ENCODE results near the gene FBXO47. TPM values are rescaled to one million over a fixed set of nuclear protein-coding genes. Genes with fewer than 3 reads are reported as not detected.

The FBXO47 gene, protein sequence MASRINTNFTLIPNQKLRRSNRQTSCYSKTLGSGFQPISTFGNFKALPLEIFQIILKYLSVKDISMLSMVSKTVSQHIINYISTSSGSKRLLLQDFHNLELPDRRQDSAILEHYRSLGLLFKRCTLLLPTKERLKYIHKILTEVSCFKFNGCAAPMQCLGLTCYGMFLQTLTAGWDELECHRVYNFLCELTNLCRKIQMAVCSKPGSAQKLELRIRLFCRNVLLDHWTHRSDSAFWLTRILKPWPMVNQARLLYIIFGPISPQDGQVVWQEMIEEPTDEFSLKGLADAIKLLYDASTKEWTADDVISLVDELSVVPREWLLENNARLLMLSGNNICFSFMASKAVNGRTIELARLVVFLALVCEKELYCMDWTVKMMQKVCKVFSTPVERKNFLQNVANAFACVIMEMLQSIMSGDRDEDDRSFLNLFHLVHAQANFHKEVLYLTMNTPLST
- total RNA-seq (2014; rRNA removed): not detected in 2 replicates
- Bru-seq, nascent RNA: not detected
- percentile 1 among the genes with signal in this experiment for BruChase-seq, experiment 1, labeled RNA remaining after a 6-hour chase
- percentile 1 among the genes with signal in this experiment for BruChase-seq, experiment 2, labeled RNA remaining after a 2-hour chase
- long read RNA-seq: 0 reads

DNA sequence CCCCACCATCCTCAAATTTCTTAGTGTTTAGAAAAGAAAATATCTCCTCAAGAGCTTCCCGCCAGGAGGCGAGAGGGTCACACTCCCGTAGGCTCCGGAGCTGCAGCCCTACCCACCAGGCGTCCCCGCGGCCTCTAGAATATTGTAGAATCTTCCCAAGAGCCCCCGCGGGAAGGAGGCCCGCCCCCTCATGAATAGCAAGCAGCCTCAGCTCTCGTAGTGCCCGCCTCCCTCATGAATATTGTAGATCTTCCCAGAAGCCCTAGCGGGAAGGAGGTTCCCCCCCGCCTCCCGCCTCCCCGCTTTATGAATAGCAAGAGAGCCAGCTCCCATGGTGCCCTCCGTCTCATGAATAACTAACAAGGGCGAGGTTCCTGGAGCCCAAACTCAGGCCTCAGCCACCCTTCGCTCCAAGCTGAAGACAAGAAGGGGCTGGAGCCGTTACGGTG lies at the start of gene FBXO47:
Gene FBXO47, minus strand, starts transcription at position 114 of the 449 bp plus-strand sequence. CDS start 4,378 bp downstream, outside the sequence.
- H3K9ac ChIP-seq (ENCODE audit: low read length): no peak within 1 kb of the TSS

DNA sequence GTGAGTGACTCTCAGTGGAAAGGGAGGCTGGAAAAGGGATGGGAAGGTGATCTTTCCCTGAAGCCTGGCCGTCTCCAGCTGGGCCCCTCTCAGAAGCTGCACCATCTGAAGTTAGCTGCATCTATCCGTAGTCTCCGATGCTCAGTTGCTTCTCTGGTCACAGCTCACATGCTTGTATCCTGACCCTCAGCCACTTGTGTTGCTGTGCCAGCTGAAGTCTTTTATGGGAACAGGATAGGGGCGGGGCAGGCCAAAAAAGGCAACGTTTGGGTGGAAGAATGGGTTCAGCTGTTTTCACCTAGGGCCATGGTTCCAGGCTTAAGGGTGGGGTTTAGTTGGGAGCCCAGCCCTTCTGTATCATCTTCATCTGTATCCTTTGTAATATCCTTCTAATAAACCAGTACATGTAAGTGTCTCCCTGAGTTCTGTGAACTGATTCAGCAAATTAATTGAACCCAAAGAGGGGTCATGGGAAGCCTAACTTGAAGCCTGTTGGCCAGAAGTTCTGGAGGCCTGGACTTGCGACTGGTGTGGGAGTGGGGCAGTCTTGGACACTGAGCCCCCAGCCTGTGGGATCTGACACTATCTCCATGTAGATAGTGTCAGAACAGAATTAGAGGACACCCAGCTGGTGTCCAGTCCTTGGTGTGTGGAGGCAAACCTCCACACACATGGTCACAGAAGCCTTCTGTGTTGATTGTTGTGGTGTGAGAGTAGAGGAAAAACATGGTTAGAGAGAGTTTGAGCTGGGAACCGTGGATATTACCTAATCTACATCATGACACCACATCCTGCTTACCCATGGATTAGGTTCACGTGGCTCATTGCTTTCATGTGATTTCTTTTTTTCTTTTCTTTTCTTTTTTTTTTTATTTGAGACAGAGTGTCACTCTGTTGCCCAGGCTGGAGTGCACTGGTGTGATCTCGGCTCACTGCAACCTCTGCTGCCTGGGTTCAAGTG lies 49.3 kb upstream of the FBXO47 start:
- Histone ChIP-seq H3K4me1 (ENCODE audit: insufficient read depth, low read length) (no peaks in the 10 kb centered on the region), H3K27me3 (ENCODE audit: low read length) (no peaks in the 10 kb centered on the region), H3K9me2 (replicated peaks; ENCODE audit: low read length) (no peaks in the 10 kb centered on the region), H3K9ac (ENCODE audit: low read length) (no peak overlapping the region), H3K4me3 (ENCODE audit: low read length) (no peak overlapping the region), H3K36me3 (ENCODE audit: low read depth, low read length) (no peaks in the 10 kb centered on the region), H3K27ac (ENCODE audit: low read length) (no peak overlapping the region), H3K79me2 (ENCODE audit: low read length) (no peaks in the 10 kb centered on the region), H4K20me1 (ENCODE audit: low read length) (no peaks in the 10 kb centered on the region), H2AFZ (ENCODE audit: low read length) (no peak overlapping the region), H3K4me2 (ENCODE audit: low read length) (no peak overlapping the region), H3K9me3 (ENCODE audit: low read length) (no peaks in the 10 kb centered on the region), H3F3A (ENCODE audit: low read length, unreplicated experiment) (no peaks in the 10 kb centered on the region)
- no peak for DNase-seq
- POLR2A ChIA-PET (ENCODE audit: unreplicated experiment): no interaction called here
- TF ChIP-seq EZH2phosphoT487 (IDR thresholded peaks at IDR 0.05; ENCODE audit: borderline replicate concordance, low read length): no peak
- no peak for ATAC-seq
- CTCF ChIA-PET: no interaction called here
- intact Hi-C loops (cut with micrococcal nuclease): no loop called here
- no TSS peak for BruUV-seq (replicated peaks)

More for the DNA sequence above, at the start of gene FBXO47:
- Histone ChIP-seq H3K9me3 (ENCODE audit: low read length) (no peaks in the 10 kb centered on the region), H3K4me2 (ENCODE audit: low read length) (no peak within 1 kb of the TSS), H3K79me2 (ENCODE audit: low read length) (no peaks in the 10 kb centered on the region), H3K36me3 (ENCODE audit: low read depth, low read length) (no peaks in the 10 kb centered on the region), H3K9me2 (replicated peaks; ENCODE audit: low read length) (no peaks in the 10 kb centered on the region), H4K20me1 (ENCODE audit: low read length) (no peaks in the 10 kb centered on the region), H3K4me1 (ENCODE audit: insufficient read depth, low read length) (no peaks in the 10 kb centered on the region), H3K4me3 (ENCODE audit: low read length) (no peak within 1 kb of the TSS), H3K27ac (ENCODE audit: low read length) (no peak within 1 kb of the TSS), H2AFZ (ENCODE audit: low read length) (no peak within 1 kb of the TSS), H3F3A (ENCODE audit: low read length, unreplicated experiment) (no peaks in the 10 kb centered on the region), H3K27me3 (ENCODE audit: low read length) (no peaks in the 10 kb centered on the region)
- ChIA-PET POLR2A (ENCODE audit: unreplicated experiment) (no interaction called here), CTCF (no interaction called here)
- TF ChIP-seq, protein P1, sequence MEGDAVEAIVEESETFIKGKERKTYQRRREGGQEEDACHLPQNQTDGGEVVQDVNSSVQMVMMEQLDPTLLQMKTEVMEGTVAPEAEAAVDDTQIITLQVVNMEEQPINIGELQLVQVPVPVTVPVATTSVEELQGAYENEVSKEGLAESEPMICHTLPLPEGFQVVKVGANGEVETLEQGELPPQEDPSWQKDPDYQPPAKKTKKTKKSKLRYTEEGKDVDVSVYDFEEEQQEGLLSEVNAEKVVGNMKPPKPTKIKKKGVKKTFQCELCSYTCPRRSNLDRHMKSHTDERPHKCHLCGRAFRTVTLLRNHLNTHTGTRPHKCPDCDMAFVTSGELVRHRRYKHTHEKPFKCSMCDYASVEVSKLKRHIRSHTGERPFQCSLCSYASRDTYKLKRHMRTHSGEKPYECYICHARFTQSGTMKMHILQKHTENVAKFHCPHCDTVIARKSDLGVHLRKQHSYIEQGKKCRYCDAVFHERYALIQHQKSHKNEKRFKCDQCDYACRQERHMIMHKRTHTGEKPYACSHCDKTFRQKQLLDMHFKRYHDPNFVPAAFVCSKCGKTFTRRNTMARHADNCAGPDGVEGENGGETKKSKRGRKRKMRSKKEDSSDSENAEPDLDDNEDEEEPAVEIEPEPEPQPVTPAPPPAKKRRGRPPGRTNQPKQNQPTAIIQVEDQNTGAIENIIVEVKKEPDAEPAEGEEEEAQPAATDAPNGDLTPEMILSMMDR (conservative IDR thresholded peaks at IDR 0.05; ENCODE audit: low read depth, low read length): no peak
- TF ChIP-seq EZH2phosphoT487 (IDR thresholded peaks at IDR 0.05; ENCODE audit: borderline replicate concordance, low read length): no peak
- no peak for TF ChIP-seq EZH2 (IDR thresholded peaks at IDR 0.05; ENCODE audit: low read length, unreplicated experiment)
- DNase-seq (no peak), ATAC-seq (no peak)
- intact Hi-C loops (cut with micrococcal nuclease): no loop called here
- no TSS peak for BruUV-seq (replicated peaks)

DNA sequence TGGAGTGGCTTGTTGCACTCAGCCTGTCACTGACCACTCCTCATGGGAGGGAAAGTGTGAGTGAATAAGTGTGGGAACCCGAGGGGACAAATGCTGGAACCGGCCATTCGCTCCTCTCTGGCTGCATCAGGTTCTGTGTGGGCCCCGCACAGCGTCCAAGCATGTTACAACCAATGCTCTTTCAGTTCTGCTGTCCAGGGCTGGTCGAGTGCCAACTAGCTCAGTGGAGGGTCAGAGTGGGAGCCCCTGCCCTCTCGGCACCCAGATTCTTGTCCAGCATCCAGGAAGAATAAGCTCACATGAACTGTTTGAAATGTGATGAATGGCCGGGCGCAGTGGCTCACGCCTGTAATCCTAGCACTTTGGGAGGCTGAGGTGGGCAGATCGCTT lies 48.3 kb upstream of the FBXO47 start:
- H3F3A ChIP-seq (ENCODE audit: low read length, unreplicated experiment): no peaks in the 10 kb centered on the region
- H3K9me2 ChIP-seq (replicated peaks; ENCODE audit: low read length): no peaks in the 10 kb centered on the region
- ChIA-PET POLR2A (ENCODE audit: unreplicated experiment) (no interaction called here), CTCF (no interaction called here)
- TF ChIP-seq EZH2 (IDR thresholded peaks at IDR 0.05; ENCODE audit: low read length, unreplicated experiment): no peak
- TF ChIP-seq, protein P1 (conservative IDR thresholded peaks at IDR 0.05; ENCODE audit: low read depth, low read length): no peak
- TF ChIP-seq EZH2phosphoT487 (IDR thresholded peaks at IDR 0.05; ENCODE audit: borderline replicate concordance, low read length): no peak
- H3K4me3 ChIP-seq (ENCODE audit: low read length): no peak overlapping the region
- H3K9me3 ChIP-seq (ENCODE audit: low read length): no peaks in the 10 kb centered on the region
- intact Hi-C loops (cut with micrococcal nuclease): no loop called here
- no peaks in the 10 kb centered on the region for H4K20me1 ChIP-seq (ENCODE audit: low read length)
- no TSS peak for BruUV-seq (replicated peaks)
- DNase-seq (no peak), ATAC-seq (no peak)
- H3K36me3 ChIP-seq (ENCODE audit: low read depth, low read length): no peaks in the 10 kb centered on the region
- no peaks in the 10 kb centered on the region for H3K79me2 ChIP-seq (ENCODE audit: low read length)
- H3K4me2 ChIP-seq (ENCODE audit: low read length): no peak overlapping the region
- no peak overlapping the region for H3K9ac ChIP-seq (ENCODE audit: low read length)
- H3K27ac ChIP-seq (ENCODE audit: low read length): no peak overlapping the region
- H2AFZ ChIP-seq (ENCODE audit: low read length): no peak overlapping the region
- H3K4me1 ChIP-seq (ENCODE audit: insufficient read depth, low read length): no peaks in the 10 kb centered on the region
- H3K27me3 ChIP-seq (ENCODE audit: low read length): no peaks in the 10 kb centered on the region

Measured in PC-3 (cell line).